ENCODE data around the gene GRPEL1. TPM values are rescaled to one million over a fixed set of nuclear protein-coding genes. Genes with fewer than 3 reads are reported as not detected.

Gene GRPEL1
- polyA plus RNA-seq, 1 donor from 2014 or later = 28.5 TPM

GRCh38 chr4:7074426-7074825 lies 6.6 kb upstream of the GRPEL1 start:
- Histone ChIP-seq H3K79me2 (replicated peaks; ENCODE audit: insufficient read depth, low read length) (no peaks in the 10 kb centered on the region), H3K4me3 (ENCODE audit: low read length) (no peak overlapping the region), H3K27ac (ENCODE audit: low read length) (no peak overlapping the region), H3K36me3 (ENCODE audit: insufficient read depth, low read length) (no peaks in the 10 kb centered on the region), H3F3A (ENCODE audit: insufficient read depth, low read length, poor library complexity, severe bottlenecking) (no peaks in the 10 kb centered on the region), H2AFZ (ENCODE audit: low read depth, low read length) (no peak overlapping the region), H3K4me2 (ENCODE audit: low read length) (no peak overlapping the region), H3K9me3 (ENCODE audit: low read length) (no peaks in the 10 kb centered on the region), H4K20me1 (ENCODE audit: insufficient read depth) (no peaks in the 10 kb centered on the region), H3K9me2 (ENCODE audit: insufficient read depth, low read length) (no peaks in the 10 kb centered on the region), H3K27me3 (ENCODE audit: insufficient read depth, low read depth, low read length) (no peaks in the 10 kb centered on the region), H3K9ac (ENCODE audit: low read length) (no peak overlapping the region)
- TF ChIP-seq POLR2AphosphoS5 (IDR thresholded peaks at IDR 0.05) (no peak), SMC3 (conservative IDR thresholded peaks at IDR 0.05; ENCODE audit: poor library complexity) (no peak), TAF1 (IDR thresholded peaks at IDR 0.05; ENCODE audit: low read depth) (no peak)
- TF ChIP-seq, protein P1, sequence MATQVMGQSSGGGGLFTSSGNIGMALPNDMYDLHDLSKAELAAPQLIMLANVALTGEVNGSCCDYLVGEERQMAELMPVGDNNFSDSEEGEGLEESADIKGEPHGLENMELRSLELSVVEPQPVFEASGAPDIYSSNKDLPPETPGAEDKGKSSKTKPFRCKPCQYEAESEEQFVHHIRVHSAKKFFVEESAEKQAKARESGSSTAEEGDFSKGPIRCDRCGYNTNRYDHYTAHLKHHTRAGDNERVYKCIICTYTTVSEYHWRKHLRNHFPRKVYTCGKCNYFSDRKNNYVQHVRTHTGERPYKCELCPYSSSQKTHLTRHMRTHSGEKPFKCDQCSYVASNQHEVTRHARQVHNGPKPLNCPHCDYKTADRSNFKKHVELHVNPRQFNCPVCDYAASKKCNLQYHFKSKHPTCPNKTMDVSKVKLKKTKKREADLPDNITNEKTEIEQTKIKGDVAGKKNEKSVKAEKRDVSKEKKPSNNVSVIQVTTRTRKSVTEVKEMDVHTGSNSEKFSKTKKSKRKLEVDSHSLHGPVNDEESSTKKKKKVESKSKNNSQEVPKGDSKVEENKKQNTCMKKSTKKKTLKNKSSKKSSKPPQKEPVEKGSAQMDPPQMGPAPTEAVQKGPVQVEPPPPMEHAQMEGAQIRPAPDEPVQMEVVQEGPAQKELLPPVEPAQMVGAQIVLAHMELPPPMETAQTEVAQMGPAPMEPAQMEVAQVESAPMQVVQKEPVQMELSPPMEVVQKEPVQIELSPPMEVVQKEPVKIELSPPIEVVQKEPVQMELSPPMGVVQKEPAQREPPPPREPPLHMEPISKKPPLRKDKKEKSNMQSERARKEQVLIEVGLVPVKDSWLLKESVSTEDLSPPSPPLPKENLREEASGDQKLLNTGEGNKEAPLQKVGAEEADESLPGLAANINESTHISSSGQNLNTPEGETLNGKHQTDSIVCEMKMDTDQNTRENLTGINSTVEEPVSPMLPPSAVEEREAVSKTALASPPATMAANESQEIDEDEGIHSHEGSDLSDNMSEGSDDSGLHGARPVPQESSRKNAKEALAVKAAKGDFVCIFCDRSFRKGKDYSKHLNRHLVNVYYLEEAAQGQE (IDR thresholded peaks at IDR 0.05; ENCODE audit: borderline replicate concordance) = no peak

GRCh38 chr4:7073526-7074390 lies 5.9 kb upstream of the GRPEL1 start:
- no peak overlapping the region for H3K4me3 ChIP-seq (ENCODE audit: low read length)
- no peaks in the 10 kb centered on the region for H3K27me3 ChIP-seq (ENCODE audit: insufficient read depth, low read depth, low read length)
- TF ChIP-seq POLR2AphosphoS5 (IDR thresholded peaks at IDR 0.05) = no peak
- no peak for TF ChIP-seq TAF1 (IDR thresholded peaks at IDR 0.05; ENCODE audit: low read depth)
- no peak for TF ChIP-seq SMC3 (conservative IDR thresholded peaks at IDR 0.05; ENCODE audit: poor library complexity)
- no peak for TF ChIP-seq MXI1 (conservative IDR thresholded peaks at IDR 0.05; ENCODE audit: poor library complexity, severe bottlenecking)
- no peak for TF ChIP-seq EZH2 (IDR thresholded peaks at IDR 0.05; ENCODE audit: borderline replicate concordance, insufficient read depth, low read length, poor library complexity, severe bottlenecking)
- TF ChIP-seq, protein P1 (IDR thresholded peaks at IDR 0.05; ENCODE audit: borderline replicate concordance) = no peak
- no peak for TF ChIP-seq RAD21 (conservative IDR thresholded peaks at IDR 0.05)
- TF ChIP-seq EP300 (conservative IDR thresholded peaks at IDR 0.05; ENCODE audit: poor library complexity, severe bottlenecking) = no peak
- TF ChIP-seq CTCF (IDR thresholded peaks at IDR 0.05; ENCODE audit: poor library complexity, severe bottlenecking) = no peak
- no peaks in the 10 kb centered on the region for H3K9me2 ChIP-seq (ENCODE audit: insufficient read depth, low read length)
- no peaks in the 10 kb centered on the region for H4K20me1 ChIP-seq (ENCODE audit: insufficient read depth)
- no peaks in the 10 kb centered on the region for H3F3A ChIP-seq (ENCODE audit: insufficient read depth, low read length, poor library complexity, severe bottlenecking)
- H3K4me2 ChIP-seq (ENCODE audit: low read length) = no peak overlapping the region
- no peak overlapping the region for H2AFZ ChIP-seq (ENCODE audit: low read depth, low read length)
- no peaks in the 10 kb centered on the region for H3K79me2 ChIP-seq (replicated peaks; ENCODE audit: insufficient read depth, low read length)
- H3K27ac ChIP-seq (ENCODE audit: low read length) = no peak overlapping the region
- H3K36me3 ChIP-seq (ENCODE audit: insufficient read depth, low read length) = no peaks in the 10 kb centered on the region
- H3K9me3 ChIP-seq (ENCODE audit: low read length) = no peaks in the 10 kb centered on the region
- H3K9ac ChIP-seq (ENCODE audit: low read length) = no peak overlapping the region

Data from neural cell (in vitro differentiated cells).